ENCODE measurements around the gene FAM170B.

Gene FAM170B

GRCh38 chr10:49110684-49111319 is 23.0 kb downstream of the FAM170B start:
- TF ChIP-seq, protein P1, sequence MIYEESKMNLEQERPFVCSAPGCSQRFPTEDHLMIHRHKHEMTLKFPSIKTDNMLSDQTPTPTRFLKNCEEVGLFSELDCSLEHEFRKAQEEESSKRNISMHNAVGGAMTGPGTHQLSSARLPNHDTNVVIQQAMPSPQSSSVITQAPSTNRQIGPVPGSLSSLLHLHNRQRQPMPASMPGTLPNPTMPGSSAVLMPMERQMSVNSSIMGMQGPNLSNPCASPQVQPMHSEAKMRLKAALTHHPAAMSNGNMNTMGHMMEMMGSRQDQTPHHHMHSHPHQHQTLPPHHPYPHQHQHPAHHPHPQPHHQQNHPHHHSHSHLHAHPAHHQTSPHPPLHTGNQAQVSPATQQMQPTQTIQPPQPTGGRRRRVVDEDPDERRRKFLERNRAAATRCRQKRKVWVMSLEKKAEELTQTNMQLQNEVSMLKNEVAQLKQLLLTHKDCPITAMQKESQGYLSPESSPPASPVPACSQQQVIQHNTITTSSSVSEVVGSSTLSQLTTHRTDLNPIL (CRISPR knock-in tag; IDR thresholded peaks at IDR 0.05; ENCODE audit: low read depth), result no peak
- TF ChIP-seq CSDC2 (CRISPR knock-in tag; IDR thresholded peaks at IDR 0.05) (no peak), ISL1 (CRISPR knock-in tag; IDR thresholded peaks at IDR 0.05) (no peak), TCF4 (CRISPR knock-in tag; IDR thresholded peaks at IDR 0.05; ENCODE audit: borderline replicate concordance) (no peak)
- no peak for ATAC-seq

DNA sequence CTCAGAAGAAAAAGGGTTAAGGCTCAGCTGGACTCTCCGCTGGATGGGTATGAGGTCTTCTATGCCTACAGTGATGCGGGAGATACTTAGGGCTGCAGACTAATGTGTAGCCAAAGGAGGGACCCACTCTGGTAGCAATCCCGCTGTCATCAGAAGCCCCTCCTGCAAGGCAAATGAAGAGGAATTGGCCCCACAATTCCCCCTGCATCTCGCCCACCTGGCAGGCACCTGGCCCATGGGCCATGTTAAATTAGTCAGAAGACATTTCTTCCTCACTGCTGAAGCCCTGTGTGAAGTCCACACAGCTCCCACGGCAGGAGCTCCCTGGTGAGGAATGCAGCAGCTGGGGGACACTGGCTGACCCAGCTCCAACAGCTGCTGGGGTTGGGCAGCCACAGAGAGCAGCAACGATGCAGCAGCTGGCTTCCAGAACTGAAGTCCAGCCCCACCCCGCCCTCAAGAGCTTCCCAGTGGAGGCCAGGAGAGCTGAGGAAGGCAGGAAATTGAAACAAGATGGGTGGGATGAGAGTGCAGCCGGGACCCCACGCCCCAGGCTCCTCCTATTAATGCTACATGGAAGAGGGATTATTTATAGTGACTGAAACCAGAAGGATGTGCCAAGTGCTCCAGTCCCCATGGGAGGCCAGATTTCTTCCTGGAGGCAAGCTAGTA is 24.0 kb downstream of the FAM170B start:
- no peak; the same call in 2 of the 3 replicates for ATAC-seq
- TF ChIP-seq RARB (CRISPR knock-in tag; IDR thresholded peaks at IDR 0.05) (no peak), ZC3H10 (CRISPR knock-in tag; IDR thresholded peaks at IDR 0.05) (no peak), ZNF8 (CRISPR knock-in tag; IDR thresholded peaks at IDR 0.05) (no peak), TCF4 (CRISPR knock-in tag; IDR thresholded peaks at IDR 0.05; ENCODE audit: borderline replicate concordance) (peak; percentile 22; the same call in 1 of the 2 replicates), ESRRG (CRISPR knock-in tag; IDR thresholded peaks at IDR 0.05) (no peak)
- TF ChIP-seq, protein P1 (CRISPR knock-in tag; IDR thresholded peaks at IDR 0.05; ENCODE audit: low read depth), result no peak
- TF ChIP-seq, protein P2, sequence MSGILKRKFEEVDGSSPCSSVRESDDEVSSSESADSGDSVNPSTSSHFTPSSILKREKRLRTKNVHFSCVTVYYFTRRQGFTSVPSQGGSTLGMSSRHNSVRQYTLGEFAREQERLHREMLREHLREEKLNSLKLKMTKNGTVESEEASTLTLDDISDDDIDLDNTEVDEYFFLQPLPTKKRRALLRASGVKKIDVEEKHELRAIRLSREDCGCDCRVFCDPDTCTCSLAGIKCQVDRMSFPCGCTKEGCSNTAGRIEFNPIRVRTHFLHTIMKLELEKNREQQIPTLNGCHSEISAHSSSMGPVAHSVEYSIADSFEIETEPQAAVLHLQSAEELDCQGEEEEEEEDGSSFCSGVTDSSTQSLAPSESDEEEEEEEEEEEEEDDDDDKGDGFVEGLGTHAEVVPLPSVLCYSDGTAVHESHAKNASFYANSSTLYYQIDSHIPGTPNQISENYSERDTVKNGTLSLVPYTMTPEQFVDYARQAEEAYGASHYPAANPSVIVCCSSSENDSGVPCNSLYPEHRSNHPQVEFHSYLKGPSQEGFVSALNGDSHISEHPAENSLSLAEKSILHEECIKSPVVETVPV (CRISPR knock-in tag; IDR thresholded peaks at IDR 0.05), result no peak

DNA sequence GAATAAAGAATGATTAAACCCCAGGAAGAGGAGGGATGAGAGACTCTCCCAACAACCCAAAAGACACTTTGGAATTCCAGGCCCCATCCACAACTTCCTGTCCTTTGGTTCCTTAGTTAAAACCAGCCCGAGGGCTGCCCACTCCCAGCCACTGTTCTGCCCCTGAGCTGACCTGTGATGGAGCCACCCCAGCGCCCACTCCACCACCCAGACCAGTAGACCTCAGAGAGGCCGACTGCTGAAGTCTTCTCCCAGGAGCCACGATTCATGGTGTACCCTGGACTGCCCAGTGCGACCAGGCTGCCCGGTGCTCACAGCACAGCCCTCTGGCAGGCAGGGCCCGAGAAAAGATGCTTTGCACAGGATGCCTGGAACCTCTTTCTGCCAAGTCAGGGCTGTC is 25.2 kb downstream of the FAM170B start:
- ATAC-seq, result no peak

DNA sequence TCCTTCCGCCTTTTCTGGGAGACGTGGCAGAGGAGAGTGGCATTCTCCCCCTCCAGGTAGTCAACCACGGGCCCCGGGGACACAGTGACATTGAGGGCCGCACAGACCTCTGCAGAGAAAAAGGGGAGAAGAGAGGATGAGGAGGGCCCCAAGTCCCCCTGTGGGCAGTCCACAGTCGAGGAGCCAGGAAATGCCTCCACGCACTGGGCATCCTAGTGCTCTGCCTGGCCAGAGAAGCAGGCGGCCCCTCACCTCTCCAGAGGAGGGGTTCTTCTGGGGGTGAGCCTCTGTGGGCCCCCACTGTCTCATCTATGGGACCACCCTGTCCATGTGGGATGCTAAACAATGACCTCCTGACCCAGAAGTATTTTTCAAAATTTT is 25.9 kb downstream of the FAM170B start:
- no peak for ATAC-seq
- TF ChIP-seq SNAI2 (CRISPR knock-in tag; IDR thresholded peaks at IDR 0.05), result no peak
- no peak for TF ChIP-seq GLIS3 (CRISPR knock-in tag; IDR thresholded peaks at IDR 0.05)
- TF ChIP-seq ARNTL (CRISPR knock-in tag; IDR thresholded peaks at IDR 0.05; ENCODE audit: borderline replicate concordance, low read depth), result no peak
- TF ChIP-seq ZFP30 (CRISPR knock-in tag; IDR thresholded peaks at IDR 0.05), result no peak
- TF ChIP-seq OSR1 (CRISPR knock-in tag; IDR thresholded peaks at IDR 0.05), result no peak
- no peak for TF ChIP-seq ZNF70 (CRISPR knock-in tag; IDR thresholded peaks at IDR 0.05)
- no peak for TF ChIP-seq ZNF8 (CRISPR knock-in tag; IDR thresholded peaks at IDR 0.05)
- no peak for TF ChIP-seq TSHZ2 (CRISPR knock-in tag; IDR thresholded peaks at IDR 0.05)

More for the DNA sequence above, 25.2 kb downstream of the FAM170B start:
- TF ChIP-seq TSHZ2 (CRISPR knock-in tag; IDR thresholded peaks at IDR 0.05) (no peak), GLIS3 (CRISPR knock-in tag; IDR thresholded peaks at IDR 0.05) (no peak), SNAI2 (CRISPR knock-in tag; IDR thresholded peaks at IDR 0.05) (no peak), PPARA (CRISPR knock-in tag; IDR thresholded peaks at IDR 0.05; ENCODE audit: borderline replicate concordance) (no peak), TCF4 (CRISPR knock-in tag; IDR thresholded peaks at IDR 0.05; ENCODE audit: borderline replicate concordance) (no peak), ZNF8 (CRISPR knock-in tag; IDR thresholded peaks at IDR 0.05) (no peak), BACH2 (CRISPR knock-in tag; IDR thresholded peaks at IDR 0.05; ENCODE audit: borderline replicate concordance) (no peak), ISL1 (CRISPR knock-in tag; IDR thresholded peaks at IDR 0.05) (no peak)
- TF ChIP-seq, protein P3, sequence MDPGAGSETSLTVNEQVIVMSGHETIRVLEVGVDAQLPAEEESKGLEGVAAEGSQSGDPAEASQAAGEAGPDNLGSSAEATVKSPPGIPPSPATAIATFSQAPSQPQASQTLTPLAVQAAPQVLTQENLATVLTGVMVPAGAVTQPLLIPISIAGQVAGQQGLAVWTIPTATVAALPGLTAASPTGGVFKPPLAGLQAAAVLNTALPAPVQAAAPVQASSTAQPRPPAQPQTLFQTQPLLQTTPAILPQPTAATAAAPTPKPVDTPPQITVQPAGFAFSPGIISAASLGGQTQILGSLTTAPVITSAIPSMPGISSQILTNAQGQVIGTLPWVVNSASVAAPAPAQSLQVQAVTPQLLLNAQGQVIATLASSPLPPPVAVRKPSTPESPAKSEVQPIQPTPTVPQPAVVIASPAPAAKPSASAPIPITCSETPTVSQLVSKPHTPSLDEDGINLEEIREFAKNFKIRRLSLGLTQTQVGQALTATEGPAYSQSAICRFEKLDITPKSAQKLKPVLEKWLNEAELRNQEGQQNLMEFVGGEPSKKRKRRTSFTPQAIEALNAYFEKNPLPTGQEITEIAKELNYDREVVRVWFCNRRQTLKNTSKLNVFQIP (CRISPR knock-in tag; IDR thresholded peaks at IDR 0.05; ENCODE audit: borderline replicate concordance, low read depth), result no peak

Data from SK-N-SH treated with all-trans-retinoic acid at 6 μM for 48 hours (cell line).